ENCODE data around the gene SYCP2L.
"Not testable (repeated sequence)": the region's sequence is repeated elsewhere in the genome, so short reads cannot be mapped to it uniquely, and the experiment has no call there.

SYCP2L gene

DNA sequence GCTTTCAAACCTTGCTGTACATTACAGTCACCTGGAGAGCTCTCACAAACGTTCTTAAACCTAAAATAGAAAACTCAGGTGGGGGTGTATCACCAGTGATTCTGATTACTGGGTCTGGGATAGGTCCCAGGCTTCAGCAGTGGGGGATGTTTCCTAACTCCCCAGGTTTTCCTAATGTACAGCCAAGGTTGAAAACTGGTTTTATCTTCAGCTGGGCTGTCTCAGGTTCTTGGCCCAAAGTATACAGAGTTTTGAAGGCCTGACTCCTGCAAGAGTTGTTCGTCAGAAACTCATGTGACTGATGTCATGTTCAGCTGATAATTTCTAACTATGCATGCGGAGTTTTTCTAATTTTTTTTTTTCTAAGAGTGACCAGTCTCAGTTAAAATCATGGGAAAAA, 9.8 kb downstream of the SYCP2L start:
- TF ChIP-seq, protein P1, sequence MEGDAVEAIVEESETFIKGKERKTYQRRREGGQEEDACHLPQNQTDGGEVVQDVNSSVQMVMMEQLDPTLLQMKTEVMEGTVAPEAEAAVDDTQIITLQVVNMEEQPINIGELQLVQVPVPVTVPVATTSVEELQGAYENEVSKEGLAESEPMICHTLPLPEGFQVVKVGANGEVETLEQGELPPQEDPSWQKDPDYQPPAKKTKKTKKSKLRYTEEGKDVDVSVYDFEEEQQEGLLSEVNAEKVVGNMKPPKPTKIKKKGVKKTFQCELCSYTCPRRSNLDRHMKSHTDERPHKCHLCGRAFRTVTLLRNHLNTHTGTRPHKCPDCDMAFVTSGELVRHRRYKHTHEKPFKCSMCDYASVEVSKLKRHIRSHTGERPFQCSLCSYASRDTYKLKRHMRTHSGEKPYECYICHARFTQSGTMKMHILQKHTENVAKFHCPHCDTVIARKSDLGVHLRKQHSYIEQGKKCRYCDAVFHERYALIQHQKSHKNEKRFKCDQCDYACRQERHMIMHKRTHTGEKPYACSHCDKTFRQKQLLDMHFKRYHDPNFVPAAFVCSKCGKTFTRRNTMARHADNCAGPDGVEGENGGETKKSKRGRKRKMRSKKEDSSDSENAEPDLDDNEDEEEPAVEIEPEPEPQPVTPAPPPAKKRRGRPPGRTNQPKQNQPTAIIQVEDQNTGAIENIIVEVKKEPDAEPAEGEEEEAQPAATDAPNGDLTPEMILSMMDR (conservative IDR thresholded peaks at IDR 0.05) = no peak
- TF ChIP-seq ZFX (IDR thresholded peaks at IDR 0.05) = no peak
- no peak overlapping the region for H3K27ac ChIP-seq

DNA sequence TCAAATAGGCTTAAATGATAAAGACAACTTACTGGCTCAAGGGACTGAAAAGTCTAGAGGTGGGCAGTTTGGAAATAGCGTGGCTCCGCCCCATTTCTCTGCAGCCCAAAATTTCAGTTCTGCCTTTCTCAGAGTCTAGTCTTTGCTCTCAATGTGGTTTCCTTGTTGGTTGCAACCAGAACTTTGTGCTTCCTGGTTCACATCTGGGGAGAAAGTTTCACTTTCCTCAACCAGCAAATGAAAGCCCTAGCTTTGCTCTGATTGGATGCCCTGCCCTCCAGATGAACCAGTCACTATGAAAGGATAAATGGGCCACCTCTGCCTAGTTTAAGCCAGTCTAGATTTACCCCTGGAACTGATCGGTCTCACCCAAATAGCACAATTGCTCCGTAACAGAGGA, 14.9 kb downstream of the SYCP2L start:
- TF ChIP-seq, protein P1 (conservative IDR thresholded peaks at IDR 0.05) = no peak
- no peak for TF ChIP-seq ZFX (IDR thresholded peaks at IDR 0.05)
- H3K27ac ChIP-seq = no peak overlapping the region

DNA sequence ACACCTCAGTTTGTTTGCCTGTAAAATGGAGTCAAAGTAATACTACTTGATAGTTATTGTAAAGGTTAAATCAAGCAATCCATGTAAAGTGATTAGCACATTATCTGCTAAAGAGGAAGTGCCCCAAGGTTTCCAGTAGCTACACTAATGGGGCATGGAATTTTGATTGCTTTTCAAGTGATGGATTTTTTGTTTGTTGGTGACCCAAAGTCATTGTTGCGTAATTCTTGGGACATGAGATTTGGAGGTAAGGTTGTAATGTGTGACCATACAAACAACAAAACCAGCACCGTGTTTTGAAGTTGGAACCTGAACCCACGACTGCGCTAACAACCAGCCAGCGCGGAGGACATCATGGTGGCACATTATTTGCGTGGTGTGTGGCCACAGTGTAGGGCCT, 17.2 kb downstream of the SYCP2L start:
- TF ChIP-seq ZFX (IDR thresholded peaks at IDR 0.05) = no peak
- TF ChIP-seq, protein P1 (conservative IDR thresholded peaks at IDR 0.05) = no peak

DNA sequence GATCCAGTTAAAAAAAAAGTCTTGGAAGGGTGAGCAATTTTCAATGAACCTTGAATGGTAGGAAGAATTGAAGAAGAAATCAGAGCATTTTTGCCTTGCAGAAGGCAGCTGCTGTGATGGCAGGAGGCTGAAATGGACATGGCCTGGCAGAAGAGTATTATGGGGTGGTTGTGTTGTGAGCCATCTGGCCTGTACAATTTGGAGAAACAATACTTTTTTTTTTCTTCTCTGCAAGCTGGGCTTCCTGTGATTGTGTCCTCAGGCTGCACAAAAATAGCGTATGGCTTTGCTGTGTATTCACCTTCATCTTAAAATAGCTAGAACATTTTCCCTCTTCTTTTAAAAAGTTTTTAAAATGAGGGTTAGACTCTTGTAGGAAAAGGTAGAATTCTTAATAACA, 21.4 kb downstream of the SYCP2L start:
- H3K27ac ChIP-seq = no peak overlapping the region
- TF ChIP-seq, protein P1 (conservative IDR thresholded peaks at IDR 0.05) = no peak
- TF ChIP-seq ZFX (IDR thresholded peaks at IDR 0.05) = no peak

More for the DNA sequence above, 17.2 kb downstream of the SYCP2L start:
- H3K27ac ChIP-seq = no peak overlapping the region

DNA sequence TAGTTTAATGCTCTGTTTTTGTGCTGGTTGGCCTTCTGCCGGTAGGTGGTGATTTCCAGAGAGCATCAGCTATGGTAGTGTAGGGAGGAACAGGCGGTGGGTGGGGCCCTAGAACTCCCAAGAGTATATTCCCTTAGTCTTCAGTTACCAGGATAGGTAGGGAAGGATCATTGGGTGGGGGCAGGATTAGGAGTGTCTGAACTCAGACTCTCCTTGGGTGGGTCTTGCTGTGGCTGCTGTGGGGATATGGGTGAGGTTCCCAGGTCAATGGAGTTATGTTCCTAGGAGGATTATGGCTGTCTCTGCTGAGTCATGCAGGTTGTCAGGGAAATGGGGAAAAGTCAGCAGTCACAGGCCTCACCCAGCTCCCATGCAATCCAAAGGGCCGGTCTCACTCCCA, 32.7 kb downstream of the SYCP2L start:
- not testable (repeated sequence) for H3K27ac ChIP-seq

DNA sequence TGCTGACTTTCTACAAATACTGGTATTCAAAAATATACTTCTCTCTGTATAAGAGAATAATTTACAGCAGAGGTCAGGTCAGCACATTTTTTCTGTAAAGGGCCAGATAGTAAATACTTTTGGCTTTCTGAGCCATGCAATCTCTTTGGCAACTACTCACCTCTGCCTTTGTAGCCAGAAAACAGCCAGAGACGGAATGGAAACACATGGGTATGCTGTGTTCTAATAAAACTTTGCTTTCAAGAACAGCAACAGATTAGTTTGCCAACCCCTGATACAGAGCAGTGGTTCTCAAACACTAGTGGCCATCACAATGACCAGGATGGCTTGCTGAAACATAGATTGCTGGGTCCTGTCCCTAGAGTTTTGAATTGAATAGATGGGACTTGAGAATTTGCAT, 46.3 kb downstream of the SYCP2L start:
- TF ChIP-seq, protein P1 (conservative IDR thresholded peaks at IDR 0.05) = no peak
- no peak for TF ChIP-seq ZFX (IDR thresholded peaks at IDR 0.05)
- H3K27ac ChIP-seq = peak overlapping the region; percentile 83

DNA sequence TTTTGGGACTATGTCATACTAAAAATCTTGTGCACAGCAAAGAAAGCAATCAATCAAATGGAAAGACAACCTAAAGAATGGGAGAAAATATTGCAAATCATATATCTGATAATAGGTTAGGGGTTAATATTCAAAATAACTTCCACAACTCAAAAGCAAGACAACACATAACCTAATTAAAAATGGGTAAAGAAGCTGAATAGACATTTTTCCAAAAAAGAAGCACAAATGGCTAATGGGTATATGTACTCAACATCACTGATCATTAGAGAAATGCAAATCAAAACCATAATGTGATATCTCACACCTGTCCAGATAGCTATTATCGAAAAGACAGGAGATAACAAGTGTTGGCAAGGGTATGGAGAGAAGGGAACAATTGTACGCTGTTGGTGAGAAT, 53.0 kb downstream of the SYCP2L start:
- no peak overlapping the region for H3K27ac ChIP-seq
- TF ChIP-seq, protein P1 (conservative IDR thresholded peaks at IDR 0.05) = no peak
- TF ChIP-seq ZFX (IDR thresholded peaks at IDR 0.05) = no peak

DNA sequence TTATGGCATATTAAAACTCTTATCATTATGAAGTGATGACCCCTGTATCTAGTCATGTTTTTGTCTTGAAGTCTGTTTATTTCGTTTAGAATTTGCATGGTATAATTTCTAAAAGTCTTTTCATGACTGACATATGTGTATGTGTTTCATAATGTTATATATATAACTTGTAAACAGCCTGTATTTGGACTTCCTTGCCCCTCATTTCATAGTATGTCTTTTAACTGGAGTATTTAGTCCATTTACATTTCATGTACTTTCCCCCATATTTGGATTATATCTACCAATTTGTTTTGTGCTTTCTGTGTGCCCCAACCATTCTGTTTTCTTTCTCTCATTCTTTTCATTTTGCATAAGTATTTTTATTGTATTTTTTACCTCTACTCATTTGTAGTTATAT, 59.0 kb downstream of the SYCP2L start:
- TF ChIP-seq, protein P1 (conservative IDR thresholded peaks at IDR 0.05) = no peak
- no peak for TF ChIP-seq ZFX (IDR thresholded peaks at IDR 0.05)
- H3K27ac ChIP-seq = no peak overlapping the region

Data from C4-2B (cell line).